ENCODE data around the gene DACH1.
"Not testable (repeated sequence)": the region's sequence is repeated elsewhere in the genome, so short reads cannot be mapped to it uniquely, and the experiment has no call there.

The DACH1 gene

DNA sequence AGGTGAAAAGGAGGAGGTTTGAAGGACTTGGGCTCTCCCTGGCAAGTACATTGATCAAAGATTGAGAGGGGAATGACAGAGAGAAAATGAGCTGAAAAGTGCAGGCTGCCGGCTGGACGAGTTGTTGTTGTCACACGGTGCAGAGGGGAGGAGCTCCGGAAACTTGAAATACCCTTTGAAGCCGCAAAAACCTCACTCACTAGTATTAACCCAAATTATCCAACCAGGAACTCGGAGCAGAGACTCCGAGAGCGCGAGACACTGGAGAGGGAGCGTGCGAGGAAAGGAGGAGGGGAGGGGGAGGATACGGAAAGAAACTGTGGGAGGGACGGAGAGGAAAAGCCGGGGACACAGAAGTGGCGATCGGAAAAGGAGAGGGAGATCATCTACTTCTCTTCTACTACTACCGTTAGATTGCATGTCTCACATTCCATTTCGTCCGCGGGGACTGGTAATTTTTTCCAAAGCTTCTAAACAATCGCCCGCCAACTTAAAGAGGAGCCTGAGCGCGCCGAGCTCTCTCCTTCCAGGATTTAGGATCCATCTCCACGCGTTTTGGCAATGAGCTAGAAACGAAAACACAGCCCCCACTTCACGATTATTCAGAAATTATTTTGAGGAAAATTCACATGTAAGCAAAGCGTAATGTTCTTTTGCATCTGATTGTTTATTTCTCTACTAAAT lies at the start of gene DACH1:
DACH1 (minus strand) TSS at position 74 of the 684 bp plus-strand sequence.
- peak; percentile 15 for DNase-seq

DNA sequence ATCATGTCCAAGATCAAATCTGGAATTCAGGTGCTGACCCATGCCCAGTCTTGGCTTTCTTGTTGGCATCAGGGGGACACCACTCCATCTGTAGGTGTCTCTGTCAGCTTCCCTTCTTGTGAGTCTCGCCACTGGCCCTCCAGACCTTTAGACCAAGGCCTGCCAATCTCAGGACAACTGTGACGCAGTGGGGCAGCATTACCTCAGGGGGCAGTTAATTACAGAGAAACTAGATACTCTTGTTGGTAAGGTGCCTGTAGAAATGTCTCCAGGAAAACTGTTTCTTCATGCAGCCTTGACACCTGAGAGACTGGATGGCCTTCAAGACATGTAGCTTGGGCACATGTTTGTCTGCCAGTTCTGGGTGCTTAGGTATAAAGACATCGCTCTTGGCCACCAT lies 46.7 kb upstream of the DACH1 start:
- DNase-seq: no peak

DNA sequence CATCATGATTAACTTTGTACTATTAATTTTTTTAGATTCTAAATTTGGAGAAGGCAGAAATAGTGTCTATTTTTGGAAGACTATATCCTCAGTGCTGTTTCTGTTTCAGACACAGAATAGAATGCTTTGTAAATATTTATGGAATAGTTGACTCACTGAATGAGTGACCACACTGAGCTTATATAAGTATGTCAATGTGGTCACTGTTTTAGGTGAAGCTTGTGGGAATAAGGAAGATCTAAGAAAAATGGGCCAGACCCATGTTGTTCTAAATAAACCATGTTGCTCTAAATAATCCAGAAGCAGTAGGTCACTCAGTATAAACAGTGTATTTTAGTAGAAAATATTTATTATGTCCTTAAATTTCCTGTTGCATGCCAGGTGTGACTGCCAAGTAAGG lies 45.5 kb upstream of the DACH1 start:
- DNase-seq: no peak

DNA sequence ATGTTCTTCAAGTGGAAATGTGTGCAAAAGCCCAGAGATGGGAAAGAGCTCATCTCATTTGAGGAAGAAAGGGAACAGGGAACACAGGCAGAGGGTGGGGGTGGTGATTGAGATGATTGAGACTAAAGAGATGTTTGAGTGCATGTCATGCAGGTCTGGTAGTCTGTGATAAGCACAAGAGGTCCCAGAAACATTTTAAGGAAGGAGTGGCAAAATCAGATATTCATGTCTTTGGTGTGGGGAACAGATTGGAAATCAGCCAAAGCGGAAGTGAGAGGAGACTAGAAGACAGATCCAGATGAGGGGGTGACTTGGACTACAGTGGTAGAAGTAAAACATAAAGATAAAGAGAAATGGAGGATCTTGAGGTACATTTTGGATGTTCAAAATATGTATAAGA lies 39.4 kb upstream of the DACH1 start:
- DNase-seq: no peak

DNA sequence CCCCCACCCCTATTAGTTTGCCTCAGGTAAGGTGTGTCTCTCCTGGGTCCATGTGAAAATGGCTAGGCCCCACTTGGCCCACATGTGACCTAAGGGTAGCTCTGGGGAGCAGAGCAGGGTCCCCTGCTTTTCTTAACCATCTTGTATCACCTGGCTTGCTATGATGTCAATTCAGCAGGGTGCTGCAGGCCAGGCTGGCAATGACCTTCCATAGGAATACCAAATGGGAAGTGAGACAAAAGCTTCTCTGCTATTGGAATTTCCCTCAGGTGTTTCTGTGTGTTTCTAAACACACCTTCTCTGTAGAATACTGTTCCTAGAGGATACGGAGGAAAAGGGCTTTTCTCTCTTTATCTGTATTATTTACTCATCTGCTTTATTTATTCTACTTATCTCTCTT lies 35.7 kb upstream of the DACH1 start:
- DNase-seq: no peak

DNA sequence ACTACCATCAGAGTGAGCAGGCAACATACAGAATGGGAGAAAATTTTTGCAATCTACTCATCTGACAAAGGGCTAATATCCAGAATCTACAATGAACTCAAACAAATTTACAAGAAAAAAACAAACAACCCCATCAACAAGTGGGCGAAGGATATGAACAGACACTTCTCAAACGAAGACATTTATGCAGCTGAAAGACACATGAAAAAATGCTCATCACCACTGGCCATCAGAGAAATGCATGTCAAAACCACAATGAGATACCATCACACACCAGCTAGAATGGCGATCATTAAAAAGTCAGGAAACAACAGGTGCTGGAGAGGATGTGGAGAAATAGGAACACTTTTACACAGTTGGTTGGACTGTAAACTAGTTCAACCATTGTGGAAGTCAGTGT lies 26.5 kb upstream of the DACH1 start:
- not testable (repeated sequence) for DNase-seq

DNA sequence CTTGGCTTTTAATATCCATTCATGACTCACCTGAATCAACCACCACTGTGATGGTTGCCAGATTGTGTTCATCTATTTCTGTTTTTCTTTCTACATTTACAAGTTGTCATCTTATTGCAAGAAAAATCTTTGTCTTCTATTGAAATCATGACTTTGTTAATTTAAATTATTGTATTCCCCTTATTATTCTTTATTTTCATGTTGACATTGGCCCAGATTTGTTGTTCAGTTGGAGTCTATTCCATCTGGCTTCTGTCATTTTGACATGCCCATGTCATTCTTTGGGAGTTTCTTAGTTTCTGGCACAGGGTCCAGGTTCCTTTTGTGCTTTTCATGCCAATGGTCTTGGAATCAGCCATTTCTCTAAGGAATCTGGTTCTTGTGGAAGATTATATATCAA lies 19.9 kb upstream of the DACH1 start:
- DNase-seq: no peak

DNA sequence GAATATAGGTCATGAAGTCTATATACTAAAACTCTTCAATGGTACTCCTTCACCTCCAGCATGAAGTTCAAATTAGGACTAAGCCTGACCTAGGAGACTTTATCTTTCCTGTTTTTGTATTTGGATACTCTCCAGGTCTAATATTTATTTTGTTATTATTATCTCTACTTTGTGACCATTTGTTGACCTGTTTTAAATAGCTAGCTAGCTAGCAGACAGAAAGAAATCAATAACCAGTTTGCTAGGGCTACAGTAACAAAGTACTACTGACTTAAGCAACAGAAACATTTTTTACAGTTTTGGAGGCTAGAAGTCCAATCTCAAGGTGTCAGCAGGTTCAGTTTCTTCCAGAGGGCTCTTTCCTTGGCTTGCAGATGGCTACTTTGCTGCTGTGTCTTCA lies 15.1 kb upstream of the DACH1 start:
- no peak for DNase-seq

DNA sequence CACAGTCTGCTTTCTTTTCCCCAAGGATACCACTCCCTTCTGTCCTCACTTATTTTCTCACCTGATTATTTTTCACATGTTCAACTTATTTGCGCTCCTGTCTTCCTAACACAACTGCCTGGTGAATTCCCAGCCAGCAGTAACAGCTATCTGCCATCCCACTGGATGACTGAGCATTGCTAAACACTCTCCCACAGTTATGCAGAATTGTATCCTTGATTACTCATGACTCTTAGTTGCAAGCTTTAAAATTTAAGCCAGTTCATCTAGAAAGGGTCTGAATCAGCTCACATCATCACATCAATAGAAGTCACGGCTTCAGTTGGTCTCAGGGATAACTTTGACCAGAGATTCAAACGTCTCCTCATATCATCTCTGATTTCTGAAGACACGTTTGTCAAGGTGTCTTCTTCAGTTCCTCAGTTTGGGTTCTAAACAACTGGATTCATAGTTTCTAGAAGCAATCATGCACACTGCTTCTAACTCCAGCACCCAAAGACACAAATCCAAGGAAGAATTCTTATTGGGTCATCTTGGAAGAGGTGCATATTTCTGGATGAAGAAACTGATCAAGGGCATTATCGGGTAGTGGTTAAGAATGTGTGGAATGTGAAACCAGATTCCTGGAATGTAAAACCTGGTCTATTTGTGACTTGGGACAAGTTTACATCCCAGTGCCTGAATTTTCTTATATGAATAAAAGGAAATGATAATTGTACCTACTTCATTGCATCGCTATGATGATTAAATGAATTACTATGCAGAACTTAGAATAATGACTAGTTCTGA lies 13.9 kb upstream of the DACH1 start:
- no peak for DNase-seq

DNA sequence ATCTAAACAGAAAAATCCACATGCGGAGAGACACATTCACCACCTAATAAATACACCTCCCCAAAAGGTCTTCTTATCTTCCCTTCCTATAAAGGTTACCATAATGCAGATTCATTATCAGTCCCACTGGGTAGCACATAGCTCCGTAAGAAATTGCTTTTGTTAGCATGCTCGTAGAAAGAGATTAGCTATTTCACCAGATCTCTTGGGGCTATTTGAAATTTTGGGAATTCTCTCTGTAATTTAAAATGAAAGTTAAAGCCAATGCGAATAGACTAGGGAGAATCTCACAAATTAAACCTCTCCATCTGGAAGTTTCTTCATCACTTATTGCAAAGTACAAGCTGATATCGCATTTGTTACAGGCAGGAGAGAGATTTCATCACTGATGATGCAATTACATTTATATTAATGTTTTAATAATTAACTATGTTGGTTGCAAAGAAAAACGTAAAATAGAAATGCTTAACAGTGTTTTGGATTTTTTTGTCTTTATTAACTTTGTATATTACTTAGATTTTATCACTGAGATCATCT lies 12.9 kb upstream of the DACH1 start:
- no peak for DNase-seq

DNA sequence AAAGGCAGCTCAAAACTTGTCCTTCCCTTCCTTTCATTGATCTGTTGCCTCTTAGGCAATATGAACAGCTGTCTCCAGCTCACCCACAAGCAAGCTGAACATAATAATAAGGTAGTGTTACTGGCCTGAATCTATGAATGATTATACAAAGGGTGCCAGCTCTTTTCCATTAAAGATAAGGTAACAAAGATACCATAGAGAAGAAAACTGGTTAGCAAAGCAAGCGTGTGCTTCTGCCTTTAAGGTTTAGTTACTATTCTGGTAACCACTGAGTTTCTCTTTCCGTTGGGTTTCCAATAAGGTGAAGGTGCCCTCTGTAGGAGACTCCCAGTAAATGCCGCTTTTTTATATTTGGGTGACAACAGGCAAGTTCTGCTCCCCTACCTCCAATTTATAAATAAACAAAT lies 12.1 kb upstream of the DACH1 start:
- DNase-seq: no peak

DNA sequence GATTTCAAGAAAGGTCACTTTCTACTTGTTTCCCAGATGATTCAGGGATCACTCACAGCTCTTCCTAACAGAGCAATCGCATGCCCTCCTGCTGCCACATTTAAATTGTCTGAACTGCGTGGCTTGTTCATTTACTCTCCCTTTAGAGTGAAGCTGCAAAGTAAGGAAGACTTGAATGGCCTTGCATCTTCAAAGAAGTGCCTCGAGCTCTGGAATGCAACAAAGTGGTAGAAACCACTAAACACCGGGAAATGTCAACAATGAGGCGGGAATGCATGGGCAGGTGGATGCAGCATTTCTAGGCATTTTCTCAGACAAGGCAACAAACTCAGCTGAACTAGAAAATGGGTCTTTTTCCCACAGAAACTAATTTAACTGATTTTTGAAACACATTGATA lies 10.3 kb upstream of the DACH1 start:
- DNase-seq: no peak

DNA sequence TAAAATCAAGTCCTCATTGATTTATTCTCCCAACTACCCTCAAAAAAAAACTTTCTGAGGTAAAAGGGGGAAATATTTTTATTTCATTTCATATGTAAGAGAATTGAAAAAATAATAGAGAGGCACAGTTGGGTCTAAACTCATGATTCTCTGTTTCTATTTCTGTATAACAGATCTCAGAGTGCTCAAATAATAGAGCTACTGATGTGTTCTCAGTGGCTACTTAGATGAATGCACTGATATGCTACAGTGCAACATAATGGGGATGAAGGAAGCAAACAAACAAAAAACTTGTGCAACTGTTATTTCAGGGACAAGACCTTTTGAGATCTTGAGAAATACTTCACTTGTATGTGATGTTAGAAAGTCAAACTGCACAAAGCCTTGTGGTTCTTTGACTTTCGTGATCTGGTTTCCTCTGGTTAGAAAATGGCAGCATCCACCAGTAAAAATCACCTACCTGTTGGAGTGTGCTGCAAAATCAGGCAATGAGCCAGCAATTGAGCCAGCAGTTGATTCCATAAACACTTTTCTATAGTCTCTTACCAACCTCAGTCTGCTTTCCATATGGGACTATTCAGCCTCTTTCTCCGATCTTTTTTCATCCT lies 9.7 kb upstream of the DACH1 start:
- DNase-seq: no peak

DNA sequence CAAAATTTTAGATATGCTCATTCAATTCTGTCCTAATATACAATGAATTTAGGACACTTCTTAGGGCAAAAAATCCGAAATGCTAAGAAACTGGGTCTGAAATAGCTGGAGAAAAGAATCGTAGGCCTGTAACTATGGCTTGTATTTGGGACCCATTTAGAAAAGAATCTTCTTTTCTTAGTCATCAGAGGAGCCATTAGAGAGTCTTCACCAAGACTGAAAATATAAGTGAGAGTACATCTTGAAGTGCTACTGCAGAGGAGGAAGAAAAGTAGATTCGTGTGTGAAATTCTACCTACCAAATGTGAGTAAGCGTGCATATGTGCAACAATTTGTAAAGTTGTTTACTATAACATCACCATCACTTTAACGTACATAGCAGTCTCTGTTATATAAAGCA lies 8.8 kb upstream of the DACH1 start:
- no peak for DNase-seq

DNA sequence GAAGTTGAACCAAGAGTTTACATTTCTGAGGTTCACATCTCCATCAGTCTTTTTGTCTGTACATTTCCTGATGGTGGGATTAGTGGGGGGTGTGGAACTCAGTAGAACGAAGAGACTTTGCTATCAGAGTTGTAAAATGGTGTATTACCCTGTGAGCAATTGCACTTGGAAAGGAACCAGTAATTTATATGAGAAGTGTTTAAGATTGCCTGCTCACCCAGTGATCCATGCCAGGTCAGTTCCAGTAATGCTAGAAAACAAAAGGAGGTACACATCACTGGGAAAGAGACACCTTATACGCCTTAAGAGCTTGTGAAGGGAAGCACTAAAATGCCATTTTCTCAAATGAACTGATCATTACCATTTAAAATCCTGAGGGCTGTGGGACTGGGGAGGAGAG lies 7.5 kb upstream of the DACH1 start:
- no peak for DNase-seq

DNA sequence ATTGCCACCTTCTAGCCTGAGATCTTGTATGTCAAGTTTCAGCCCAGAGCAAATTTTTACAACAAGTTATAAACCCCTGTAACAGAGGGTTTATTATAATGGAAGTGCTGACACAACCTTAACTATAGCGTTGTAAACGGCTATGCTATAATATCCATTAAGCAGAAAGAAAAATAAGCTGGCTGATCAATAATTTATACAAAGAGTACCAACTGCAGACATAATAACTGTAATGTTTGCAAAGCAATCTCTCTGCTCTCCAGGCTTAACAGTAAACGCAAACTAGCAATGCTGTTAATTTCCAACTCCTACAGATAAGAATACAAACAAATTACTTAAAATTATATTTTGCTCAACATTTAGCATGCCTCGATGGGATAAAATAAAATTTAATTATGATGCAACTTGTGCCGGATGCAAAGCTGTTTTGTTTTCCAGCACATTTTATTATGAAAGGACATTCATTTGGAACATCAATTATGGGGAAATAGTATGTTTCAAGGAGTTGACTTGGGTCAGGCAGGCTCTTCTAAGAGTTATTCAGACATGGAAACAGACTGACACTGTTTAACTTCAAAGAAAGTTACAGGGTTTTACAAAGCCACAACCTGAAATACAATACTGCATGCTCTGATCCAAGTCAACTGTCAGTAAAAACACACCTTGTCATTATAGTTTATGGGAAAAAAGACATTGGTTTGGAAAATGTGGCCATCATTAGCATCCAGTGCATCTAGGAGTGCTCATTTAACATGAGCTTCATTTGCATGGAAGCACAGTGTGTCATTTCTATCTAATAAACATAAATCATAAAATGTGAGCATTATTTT lies 6.6 kb upstream of the DACH1 start:
- no peak for DNase-seq

DNA sequence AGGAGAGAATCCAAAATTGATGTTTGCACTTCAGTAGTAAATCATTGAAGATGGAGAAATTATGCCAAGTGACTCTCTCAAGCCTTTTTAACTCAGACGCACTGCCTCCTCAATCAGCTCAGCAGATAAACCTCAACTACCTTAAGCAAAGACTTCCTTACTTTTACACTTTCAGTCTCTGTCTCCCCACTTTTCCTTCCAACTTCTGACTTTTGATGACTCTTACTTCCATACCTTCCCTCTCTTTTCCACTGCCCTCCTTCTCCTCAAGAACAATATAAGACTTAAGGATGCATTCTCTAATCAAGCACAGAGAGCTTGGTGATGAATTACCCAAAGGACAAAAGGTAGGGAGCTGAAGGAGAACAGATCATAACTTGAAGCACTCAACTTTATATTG lies 4.8 kb upstream of the DACH1 start:
- no peak for DNase-seq

DNA sequence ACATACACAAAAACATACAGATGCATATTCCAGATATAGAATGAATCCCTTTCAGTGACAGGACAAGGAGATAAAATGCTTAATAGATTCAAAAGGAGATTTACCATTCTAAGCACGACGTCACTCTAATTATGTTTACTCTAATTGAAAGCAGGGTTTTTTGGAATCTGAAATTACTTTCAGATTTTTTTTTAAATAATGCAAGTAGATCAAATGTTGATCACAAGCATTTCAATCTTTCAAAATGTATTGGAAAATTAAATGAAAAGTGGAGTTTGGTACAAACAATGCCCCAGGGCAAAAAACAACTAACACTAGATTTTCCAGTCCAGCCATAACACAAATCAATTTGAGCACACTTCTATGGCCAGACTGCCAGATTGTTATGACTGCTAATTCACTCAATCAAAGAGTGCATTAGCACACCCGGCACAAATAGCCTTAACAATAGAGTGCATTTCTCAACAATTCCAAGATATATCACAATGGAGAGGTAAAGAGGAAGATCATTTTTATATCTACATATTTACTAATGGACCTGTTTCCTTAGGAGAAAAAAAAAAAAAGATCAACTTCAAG lies 4.3 kb upstream of the DACH1 start:
- no peak for DNase-seq

DNA sequence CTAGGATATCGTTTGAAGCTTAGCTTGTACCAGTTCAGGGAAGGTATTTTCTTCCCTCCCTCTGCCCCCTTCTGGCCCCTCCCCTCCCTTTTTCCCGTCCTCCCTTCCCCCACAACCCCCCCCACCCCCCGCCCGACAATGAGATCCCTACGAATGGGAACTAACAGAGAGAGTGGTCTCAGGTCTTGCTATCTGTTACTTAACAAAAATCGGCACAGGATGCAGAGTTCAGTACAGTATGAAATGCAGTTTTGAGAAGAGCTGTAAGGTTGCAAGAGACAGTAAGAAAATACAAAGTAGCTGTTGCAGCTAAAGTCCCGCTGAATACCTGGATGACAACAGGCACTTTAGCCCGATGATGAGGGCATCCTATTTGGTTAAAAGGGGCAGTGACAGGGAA lies 3.1 kb upstream of the DACH1 start:
- DNase-seq: no peak

DNA sequence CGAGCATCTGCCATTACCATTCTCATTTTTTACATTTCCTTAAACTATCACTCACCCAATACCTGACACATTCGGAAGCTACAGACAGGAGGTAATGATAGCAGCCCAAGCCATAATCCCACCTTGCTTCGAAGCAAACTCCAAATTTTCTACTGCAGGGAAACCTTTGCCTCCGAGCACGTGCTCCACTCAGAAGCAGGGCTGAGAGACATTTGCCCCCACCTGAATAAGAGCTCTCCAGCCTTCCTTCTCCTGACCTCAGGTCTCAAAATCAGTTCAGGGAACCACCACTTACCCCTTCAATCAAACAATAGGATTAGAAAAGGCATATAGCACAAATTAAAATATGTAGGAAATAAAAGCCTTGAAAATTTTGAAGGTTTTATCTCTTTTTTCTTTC lies 2.3 kb upstream of the DACH1 start:
- DNase-seq: no peak

DNA sequence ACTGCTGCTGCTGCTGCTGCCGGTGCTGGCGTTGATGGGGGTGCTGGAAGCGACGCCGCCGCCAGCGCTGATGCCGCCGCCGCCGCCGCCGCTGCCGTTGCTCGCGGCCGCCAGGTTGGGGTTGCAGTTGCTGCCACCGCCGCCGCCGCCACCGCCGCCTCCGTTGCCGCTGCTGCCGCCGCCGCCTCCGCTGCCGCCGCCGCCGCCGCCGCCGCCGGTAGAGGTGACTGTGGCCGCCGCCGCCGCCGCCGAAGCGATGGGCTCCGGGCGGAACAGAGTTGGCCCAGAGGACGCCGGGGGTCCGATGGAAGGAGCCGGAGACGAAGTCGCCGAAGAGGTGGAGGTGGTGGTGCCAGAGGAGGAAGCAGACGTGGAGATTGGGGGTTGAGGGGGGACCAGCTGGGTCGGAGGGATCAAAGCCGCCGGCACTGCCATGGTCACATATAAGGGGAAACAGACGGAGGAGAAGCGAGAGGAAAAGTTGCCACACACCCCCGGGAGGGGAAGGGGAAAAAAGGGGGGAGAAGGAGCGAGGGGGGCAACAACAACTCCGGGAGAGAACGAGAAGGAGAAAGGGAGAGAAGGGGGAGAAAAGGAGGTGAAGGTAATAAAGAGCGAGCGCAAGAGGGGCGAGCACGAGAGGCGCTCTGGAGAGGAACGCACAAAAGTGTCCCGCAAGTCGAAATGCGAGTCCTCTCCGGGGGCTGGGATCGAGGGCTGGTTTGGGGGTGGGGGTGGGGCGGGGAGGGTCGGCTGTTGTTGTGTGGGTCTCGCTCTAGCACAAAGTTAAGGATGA lies 471 bp downstream of the DACH1 start:
- DNase-seq: peak; percentile 8

DNA sequence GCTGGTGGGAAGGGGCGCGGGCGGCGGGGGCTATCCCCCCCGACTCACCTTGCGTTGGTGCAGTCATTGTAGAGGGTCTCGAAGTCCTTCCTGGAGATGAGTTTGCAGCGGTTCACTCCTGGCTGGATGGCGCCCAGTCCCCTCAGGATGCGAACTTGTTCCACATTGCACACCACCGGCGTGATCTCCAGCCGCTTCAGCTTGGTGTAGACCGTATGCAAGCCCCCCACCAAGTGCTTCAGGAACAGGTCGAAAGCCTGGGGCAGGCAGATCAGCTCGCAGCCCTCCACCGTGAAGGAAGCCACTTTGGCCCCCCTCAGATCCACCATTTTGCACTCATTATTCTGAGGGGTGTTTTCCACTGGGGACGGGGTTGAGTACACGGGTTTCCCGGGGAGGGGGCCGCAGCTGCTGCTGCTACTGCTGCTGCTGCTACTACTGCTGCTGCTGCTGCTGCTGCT lies 1.1 kb downstream of the DACH1 start:
- no peak for DNase-seq

All from CD4-positive, alpha-beta T cell treated with Interferon gamma for 1 hour (primary cell).